NCI-H526 treated with DMSO at 0.1 percent for 48 hours (cell line): ENCODE results near the gene CASQ1.

Source experiments
- DNase-seq: peaks from one replicate; lab custom pipeline; 2025; lab: John Stamatoyannopoulos, UW

CASQ1 gene

GRCh38 chr1:160205242-160206035, 15.1 kb downstream of the CASQ1 start, which contains the start of gene PEA15:
Gene PEA15 (plus strand): TSS chr1:160205384. CDS start chr1:160211545, 6,161 bp downstream.
- DNase-seq, result peak; percentile 46

- no peak for DNase-seq
Measured at GRCh38 chr1:160206036-160206389, 15.6 kb downstream of the CASQ1 start.

DNA sequence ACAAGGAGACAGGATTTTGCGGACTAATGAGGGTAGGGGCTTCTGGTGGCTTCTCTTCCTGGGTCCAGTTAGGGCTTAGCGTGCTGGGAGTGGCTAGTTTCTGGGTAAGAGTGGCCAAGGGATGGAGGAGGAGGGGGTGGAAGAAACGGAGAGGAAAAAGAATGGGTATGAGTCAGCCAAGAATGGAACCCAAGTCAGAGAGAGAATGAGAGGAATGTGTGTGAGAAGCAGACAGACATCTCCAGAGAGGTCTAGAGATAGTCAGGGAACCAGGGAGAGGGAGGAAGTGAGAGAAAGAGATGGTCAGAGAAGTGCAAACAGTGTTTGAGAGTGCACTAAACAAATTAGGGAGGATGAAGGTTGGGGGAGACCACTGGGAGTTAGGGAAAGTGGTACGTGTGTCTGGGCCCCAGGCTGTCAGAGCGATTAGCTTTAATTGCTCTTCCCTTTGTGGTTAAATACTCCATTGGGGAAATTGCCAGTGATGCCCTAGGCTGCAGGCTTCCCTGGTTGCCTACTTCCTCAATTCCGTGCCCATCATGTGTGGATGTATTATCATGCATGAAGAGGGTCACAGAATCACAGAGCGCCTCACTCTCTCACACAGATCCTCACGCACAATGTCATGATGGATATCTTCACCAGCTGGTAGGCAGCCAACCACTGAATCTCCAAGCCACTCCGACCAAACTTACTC, 16.2 kb downstream of the CASQ1 start:
- no peak for DNase-seq

- DNase-seq, result no peak
Measured at GRCh38 chr1:160207118-160207650, 16.8 kb downstream of the CASQ1 start.

GRCh38 chr1:160207771-160208556, 17.6 kb downstream of the CASQ1 start:
- no peak for DNase-seq

- DNase-seq, result no peak
Measured at GRCh38 chr1:160208557-160209320, 18.4 kb downstream of the CASQ1 start.

GRCh38 chr1:160209321-160210046, 19.1 kb downstream of the CASQ1 start:
- DNase-seq, result no peak

- no peak for DNase-seq
Measured at GRCh38 chr1:160210561-160210960, 20.2 kb downstream of the CASQ1 start.

DNA sequence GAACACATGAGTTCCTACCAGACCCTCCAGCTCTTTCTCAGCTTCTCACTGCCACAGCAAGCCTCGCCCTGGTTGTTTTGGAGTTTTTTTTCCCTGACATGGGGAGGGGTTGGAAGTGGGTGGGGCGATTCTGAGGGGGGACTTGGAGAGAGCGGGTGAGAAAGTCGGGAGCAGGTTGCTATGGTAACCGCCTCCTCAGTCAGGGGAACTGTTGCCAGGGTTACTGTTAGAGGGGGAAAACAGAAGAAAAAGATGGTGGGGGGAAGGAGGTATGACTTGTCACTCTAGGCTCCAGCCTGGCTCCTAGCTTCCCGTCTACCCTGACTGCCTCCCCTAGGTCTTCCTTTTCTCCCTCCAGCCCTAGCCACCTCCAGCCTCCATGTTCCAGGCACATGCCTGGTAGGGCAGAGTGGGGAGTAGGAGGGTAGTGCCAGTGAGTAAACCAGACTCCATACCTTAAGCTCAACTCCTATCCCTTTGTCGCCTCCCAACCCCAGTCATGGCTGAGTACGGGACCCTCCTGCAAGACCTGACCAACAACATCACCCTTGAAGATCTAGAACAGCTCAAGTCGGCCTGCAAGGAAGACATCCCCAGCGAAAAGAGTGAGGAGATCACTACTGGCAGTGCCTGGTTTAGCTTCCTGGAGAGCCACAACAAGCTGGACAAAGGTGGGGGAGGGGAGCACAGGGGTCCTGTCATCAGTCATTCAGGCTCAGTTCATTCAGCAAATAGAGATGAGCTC, 20.8 kb downstream of the CASQ1 start:
- DNase-seq, result no peak

GRCh38 chr1:160214481-160215140, 24.2 kb downstream of the CASQ1 start:
- no peak for DNase-seq

GRCh38 chr1:160216301-160216700, 25.9 kb downstream of the CASQ1 start:
- no peak for DNase-seq

DNA sequence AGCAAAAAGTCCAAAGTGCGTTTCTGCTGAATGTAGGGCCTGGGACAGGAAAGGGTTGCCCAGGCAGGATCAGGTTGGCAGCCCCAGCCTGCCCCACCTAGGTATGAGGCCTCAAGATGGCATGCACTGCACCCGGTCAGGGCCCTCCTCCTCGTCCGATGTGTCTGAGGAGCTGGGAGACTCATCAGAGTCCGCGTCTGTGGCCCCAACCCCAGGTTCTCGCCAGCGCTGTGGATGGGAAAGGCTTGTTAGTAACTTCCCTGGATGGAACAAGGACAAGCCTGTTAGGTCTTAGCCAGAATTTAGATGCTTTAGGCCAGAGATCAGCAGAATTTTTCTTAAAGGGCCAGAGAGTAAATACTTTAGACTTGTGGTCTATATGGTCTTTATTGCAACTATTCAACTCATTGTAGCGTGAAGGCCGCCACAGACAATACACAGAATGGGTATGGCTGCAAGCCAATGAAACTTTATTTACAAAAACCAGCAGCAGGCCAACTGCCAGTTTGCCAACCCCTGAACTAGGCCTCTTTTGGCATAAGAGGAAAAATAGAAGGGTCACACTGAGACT, 27.2 kb downstream of the CASQ1 start:
- DNase-seq, result no peak

- peak; percentile 15 for DNase-seq
Measured at GRCh38 chr1:160219062-160219929, 28.9 kb downstream of the CASQ1 start.

- DNase-seq, result no peak
Measured at GRCh38 chr1:160220301-160220700, 29.9 kb downstream of the CASQ1 start.

DNA sequence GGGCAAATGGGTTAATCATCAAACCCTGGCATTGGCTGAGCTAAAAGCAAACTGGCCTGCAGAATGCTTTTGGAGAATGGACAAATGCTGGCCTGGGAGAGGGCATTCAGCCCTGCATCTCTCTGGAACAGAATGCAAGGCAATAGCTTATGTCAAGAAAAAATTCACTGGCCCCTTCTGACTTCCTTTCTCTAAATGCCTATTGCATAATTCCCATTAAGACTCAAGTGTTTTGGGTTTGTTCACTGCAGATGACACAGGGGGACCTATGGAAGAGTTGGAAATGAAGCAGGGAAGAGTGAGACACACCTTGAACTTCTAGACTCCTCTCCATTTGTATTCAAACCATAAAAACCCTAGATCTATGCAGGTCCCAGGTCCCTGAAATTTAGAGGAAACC, 30.7 kb downstream of the CASQ1 start:
- no peak for DNase-seq

DNA sequence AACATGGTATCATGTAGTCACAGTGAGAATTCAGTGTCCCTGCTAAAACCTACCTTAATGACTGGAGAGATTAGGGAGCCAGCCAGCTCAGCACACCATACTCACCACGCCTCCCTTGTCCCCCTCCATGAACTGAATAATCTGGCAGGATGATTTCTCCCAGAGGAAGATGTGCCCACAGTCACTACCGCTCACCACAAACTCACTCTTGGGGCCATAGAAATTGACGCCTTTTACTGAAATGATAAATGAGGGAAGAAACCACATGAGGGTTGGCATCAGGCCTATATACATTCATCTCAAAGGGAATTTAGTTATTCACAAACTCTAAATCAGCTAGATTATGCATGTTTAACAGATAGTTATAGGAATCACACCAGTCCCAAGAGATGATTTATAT, 32.2 kb downstream of the CASQ1 start:
- no peak for DNase-seq

DNA sequence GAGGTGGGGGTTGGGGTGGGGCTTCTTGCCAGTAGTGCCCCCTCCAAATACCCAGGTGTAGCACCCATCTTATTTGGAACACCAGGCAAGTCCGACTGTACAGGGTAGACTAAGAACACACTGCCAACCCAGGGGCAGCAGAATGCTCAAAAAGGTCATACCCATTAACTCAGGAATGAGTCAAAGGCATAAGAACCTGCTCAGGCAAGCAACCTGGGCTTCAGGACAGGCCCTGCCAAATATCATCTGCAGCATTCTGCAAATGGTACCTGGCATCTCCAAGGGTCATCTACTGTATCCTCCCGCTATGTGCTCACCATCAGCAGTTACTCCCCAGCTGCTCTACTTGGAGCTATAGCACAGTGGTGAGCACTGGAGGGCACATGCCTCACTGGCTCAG, 34.2 kb downstream of the CASQ1 start:
- no peak for DNase-seq

DNA sequence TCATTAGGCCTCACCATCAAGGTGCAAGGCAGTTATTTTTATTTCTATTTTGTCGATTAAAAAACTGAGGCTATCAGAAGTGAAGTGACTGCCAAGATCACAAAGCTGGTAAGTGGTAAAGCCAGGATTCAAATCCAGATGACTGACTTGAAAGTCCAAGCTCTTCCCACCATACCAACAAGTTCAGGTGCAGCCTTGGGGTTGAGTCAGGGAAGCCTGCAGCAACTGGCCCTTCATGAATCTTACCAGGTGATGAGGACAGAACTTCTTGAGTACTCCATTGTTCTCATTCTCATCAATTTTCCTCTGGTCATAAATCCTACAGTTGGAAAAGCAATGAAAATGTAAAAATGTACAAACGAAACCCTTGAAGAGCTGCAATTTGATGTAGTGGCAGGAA, 35.0 kb downstream of the CASQ1 start:
- DNase-seq, result no peak
